Thyroid gland (tissue), 4 donors: ENCODE data around the gene TBC1D4. TPM values are rescaled to one million over a fixed set of nuclear protein-coding genes. Genes with fewer than 3 reads are reported as not detected.

Source experiments
- DNase-seq, 2 donors: peaks; one replicate each; pipeline ENCODE4 v3.0.0-alpha.2; 2019
- H3K27ac ChIP-seq, 3 donors: fragments of 200-600 bp; sonication (generic); 1 replicate in 2 of 3; 2 replicates in 1 of 3; pipeline ENCODE4 v1.5.1; 2016 to 2019; ENCODE audit warnings: mild to moderate bottlenecking in 1 of 3, moderate library complexity in 1 of 3
- H3K27me3 ChIP-seq: fragments of 200-600 bp; sonication (generic); one replicate; pipeline ENCODE4 v1.5.1; 2019
- H3K36me3 ChIP-seq, 2 donors: fragments of 200-600 bp; sonication (generic); one replicate each; pipeline ENCODE4 v1.5.1; 2016 to 2019
- H3K4me1 ChIP-seq, 2 donors: fragments of 200-600 bp; sonication (generic); one replicate each; pipeline ENCODE4 v1.5.1; 2017 to 2019
- H3K4me3 ChIP-seq, 3 donors: fragments of 200-600 bp; sonication (generic); replicated peaks in 1 of 3; 1 replicate in 2 of 3; 2 replicates in 1 of 3; pipeline ENCODE4 v1.5.1; 2016; ENCODE audit warnings: mild to moderate bottlenecking in 1 of 3
- H3K9me3 ChIP-seq: fragments of 200-600 bp; sonication (generic); one replicate; pipeline ENCODE4 v1.5.1; 2017
- POLR2A ChIP-seq, 2 donors: fragments of 450-650 bp; IDR thresholded peaks; one replicate each; pipeline ENCODE4 v1.6.1; 2017; ENCODE audit warnings: antibody characterized with exemption in 2 of 2, mild to moderate bottlenecking in 2 of 2, moderate library complexity in 1 of 2
- WGBS, 2 donors: methylation state at CpG; one replicate each; pipeline ENCODE4 v1.1.5; 2017; 5-methylcytosine and 5-hydroxymethylcytosine counted together
- intact Hi-C: fragments of 100-400 bp; cut with DNase I; formaldehyde crosslinking; loops from one replicate; pipeline ENCODE4 v1.15.1; 2023
- total RNA-seq, 4 donors: library from RNA; depleted of rRNA; stranded (reverse); fragments of >200 nt; gene quantifications; one replicate each; pipeline ENCODE4 v1.2.3, GENCODE V29; 2016
- TF ChIP-seq, protein P1 (sequence below), 6 experiments: fragments of 200-600 bp in 3 of 6; fragments of 450-650 bp in 3 of 6; sonication (generic) in 3 of 6; IDR thresholded peaks; one replicate each; pipeline ENCODE4 v1.5.1; 2016 to 2019; ENCODE audit warnings: antibody characterized with exemption in 6 of 6, mild to moderate bottlenecking in 2 of 6, inconsistent platforms in 1 of 6, moderate library complexity in 1 of 6

Gene TBC1D4
- total RNA-seq, 4 donors from 2014 or later = 42.5 to 72.6 (median 70.6) TPM

GRCh38 chr13:75378301-75378700 lies 103.7 kb downstream of the TBC1D4 start:
- TF ChIP-seq, protein P1, sequence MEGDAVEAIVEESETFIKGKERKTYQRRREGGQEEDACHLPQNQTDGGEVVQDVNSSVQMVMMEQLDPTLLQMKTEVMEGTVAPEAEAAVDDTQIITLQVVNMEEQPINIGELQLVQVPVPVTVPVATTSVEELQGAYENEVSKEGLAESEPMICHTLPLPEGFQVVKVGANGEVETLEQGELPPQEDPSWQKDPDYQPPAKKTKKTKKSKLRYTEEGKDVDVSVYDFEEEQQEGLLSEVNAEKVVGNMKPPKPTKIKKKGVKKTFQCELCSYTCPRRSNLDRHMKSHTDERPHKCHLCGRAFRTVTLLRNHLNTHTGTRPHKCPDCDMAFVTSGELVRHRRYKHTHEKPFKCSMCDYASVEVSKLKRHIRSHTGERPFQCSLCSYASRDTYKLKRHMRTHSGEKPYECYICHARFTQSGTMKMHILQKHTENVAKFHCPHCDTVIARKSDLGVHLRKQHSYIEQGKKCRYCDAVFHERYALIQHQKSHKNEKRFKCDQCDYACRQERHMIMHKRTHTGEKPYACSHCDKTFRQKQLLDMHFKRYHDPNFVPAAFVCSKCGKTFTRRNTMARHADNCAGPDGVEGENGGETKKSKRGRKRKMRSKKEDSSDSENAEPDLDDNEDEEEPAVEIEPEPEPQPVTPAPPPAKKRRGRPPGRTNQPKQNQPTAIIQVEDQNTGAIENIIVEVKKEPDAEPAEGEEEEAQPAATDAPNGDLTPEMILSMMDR (IDR thresholded peaks at IDR 0.05) = no peak
- no peak for TF ChIP-seq POLR2A (IDR thresholded peaks at IDR 0.05)
- Histone ChIP-seq H3K4me1 (peaks cover 2 to 4% of the 10 kb centered on the region in 2 donors), H3K4me3 (no peak overlapping the region), H3K27me3 (no peaks in the 10 kb centered on the region), H3K9me3 (no peaks in the 10 kb centered on the region), H3K27ac (no peak overlapping the region), H3K36me3 (no peaks in the 10 kb centered on the region)
- 83 to 88% methylated on average over 1 of the region's 1 CpG for WGBS, 2 donors
- intact Hi-C loops = loop anchor here (10.0 kb wide), 1 partner anchor 56 kb away; no protein-coding TSS in a partner anchor
- DNase-seq = no peak

GRCh38 chr13:75376792-75377402 lies 105.1 kb downstream of the TBC1D4 start:
- Histone ChIP-seq H3K27ac (no peak overlapping the region), H3K4me3 (no peak overlapping the region), H3K36me3 (no peaks in the 10 kb centered on the region), H3K27me3 (no peaks in the 10 kb centered on the region), H3K9me3 (no peaks in the 10 kb centered on the region), H3K4me1 (peaks cover 0 to 13% of the 10 kb centered on the region in 2 donors)
- intact Hi-C loops = loop anchor here (10.0 kb wide), 1 partner anchor 58 kb away; no protein-coding TSS in a partner anchor
- TF ChIP-seq POLR2A (IDR thresholded peaks at IDR 0.05) = no peak
- TF ChIP-seq, protein P1 (IDR thresholded peaks at IDR 0.05) = no peak
- no peak for DNase-seq
- WGBS, 2 donors = 91 to 96% methylated on average over 6 of the region's 6 CpGs

DNA sequence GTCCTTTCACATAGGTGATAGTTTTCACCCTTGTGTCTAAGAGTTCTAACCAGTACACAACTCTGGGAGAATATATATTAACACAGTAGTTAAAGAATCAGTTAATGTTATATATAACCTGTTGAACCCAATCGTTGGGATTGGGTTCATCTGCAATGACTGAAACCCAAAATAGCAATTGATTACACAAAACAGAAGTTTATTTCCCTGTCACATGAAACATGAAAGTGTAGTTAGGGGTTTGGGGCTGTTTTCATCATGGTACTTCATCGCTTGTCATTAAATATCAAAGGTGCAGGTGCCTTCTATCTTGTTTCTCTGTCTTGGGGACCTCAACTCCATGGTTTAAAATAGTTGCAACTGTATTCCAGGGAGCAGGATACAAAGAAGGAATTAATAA lies 106.6 kb downstream of the TBC1D4 start:
- Histone ChIP-seq H3K4me3 (no peak overlapping the region), H3K4me1 (peaks cover 0 to 13% of the 10 kb centered on the region in 2 donors), H3K36me3 (no peaks in the 10 kb centered on the region), H3K9me3 (no peaks in the 10 kb centered on the region), H3K27me3 (no peaks in the 10 kb centered on the region), H3K27ac (no peak overlapping the region)
- TF ChIP-seq POLR2A (IDR thresholded peaks at IDR 0.05) = no peak
- TF ChIP-seq, protein P1 (IDR thresholded peaks at IDR 0.05) = no peak
- DNase-seq = no peak
- 93 to 94% methylated on average over 2 of the region's 2 CpGs for WGBS, 2 donors
- intact Hi-C loops = loop anchor here (10.0 kb wide), 1 partner anchor 59 kb away; no protein-coding TSS in a partner anchor

DNA sequence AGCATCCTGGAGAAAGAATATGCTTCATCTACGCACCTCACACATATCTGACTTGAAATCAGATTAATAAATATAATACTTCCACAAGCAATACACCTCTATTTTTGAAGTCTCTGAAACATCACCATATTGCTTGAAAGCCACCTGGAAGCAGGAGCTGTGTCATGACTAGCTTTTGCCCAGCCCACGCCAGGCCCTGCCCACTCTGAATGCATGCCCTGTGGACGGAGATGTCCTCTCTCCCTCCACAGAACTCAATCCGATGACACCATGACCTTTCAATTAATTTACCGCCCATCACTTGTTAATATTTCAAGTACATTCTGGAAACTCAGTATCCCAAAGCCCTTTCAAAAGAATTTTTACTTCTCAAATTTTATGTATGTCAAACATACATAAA lies 108.0 kb downstream of the TBC1D4 start:
- no peak for TF ChIP-seq POLR2A (IDR thresholded peaks at IDR 0.05)
- TF ChIP-seq, protein P1 (IDR thresholded peaks at IDR 0.05) = no peak
- H3K36me3 ChIP-seq = no peaks in the 10 kb centered on the region
- no peak overlapping the region for H3K27ac ChIP-seq
- no peaks in the 10 kb centered on the region for H3K27me3 ChIP-seq
- no peak for DNase-seq
- H3K4me1 ChIP-seq = peaks cover 12 to 27% of the 10 kb centered on the region in 2 donors
- 93 to 97% methylated on average over 5 of the region's 5 CpGs for WGBS, 2 donors
- no peaks in the 10 kb centered on the region for H3K9me3 ChIP-seq
- intact Hi-C loops = loop anchor here (5.0 to 10.0 kb wide), 2 partner anchors 61 to 108 kb away; partner anchors contain the start of gene TBC1D4
- no peak overlapping the region for H3K4me3 ChIP-seq
